ENCODE results near the gene FAAP20. TPM values are rescaled to one million over a fixed set of nuclear protein-coding genes. Genes with fewer than 3 reads are reported as not detected.

The FAAP20 gene
- total and polyA plus RNA-seq, 9 of the 15 experiments (the other 6 are each of a cell fraction or from before 2014, with no cell fraction given) = 0.58 to 143 (median 9.9) TPM

- TF ChIP-seq CUX1 (CRISPR knock-in tag; IDR thresholded peaks at IDR 0.05) = no peak; the same call in 1 of the 2 replicates
- TF ChIP-seq DLX4 (CRISPR knock-in tag; IDR thresholded peaks at IDR 0.05) = no peak
- TF ChIP-seq RBM14 (IDR thresholded peaks at IDR 0.05; ENCODE audit: borderline replicate concordance, insufficient read depth, low read depth, low read length) = no peak
- TF ChIP-seq ZEB2 (IDR thresholded peaks at IDR 0.05) = no peak
- no peak for TF ChIP-seq ZNF3 (CRISPR knock-in tag; IDR thresholded peaks at IDR 0.05)
- no peak for TF ChIP-seq ZNF75A (CRISPR knock-in tag; IDR thresholded peaks at IDR 0.05)
- TF ChIP-seq PBX2 (CRISPR knock-in tag; IDR thresholded peaks at IDR 0.05; ENCODE audit: low read depth) = no peak
- TF ChIP-seq PBX2 (tag; conservative IDR thresholded peaks at IDR 0.05; ENCODE audit: low read depth) = no peak
- no peak for TF ChIP-seq CBX2 (IDR thresholded peaks at IDR 0.05; ENCODE audit: insufficient read depth, low read length, poor library complexity, severe bottlenecking)
- no peak for TF ChIP-seq ETV6 (IDR thresholded peaks at IDR 0.05; ENCODE audit: borderline replicate concordance in 1 of 2, low read depth in 2 of 2, low read length in 1 of 2)
- TF ChIP-seq ETV6 (CRISPR knock-in tag; IDR thresholded peaks at IDR 0.05; ENCODE audit: borderline replicate concordance) = no peak
- no peak for TF ChIP-seq ZNF695 (CRISPR knock-in tag; IDR thresholded peaks at IDR 0.05)
- 0 out of 2 replicates have a peak, but pooled peaks have one; percentile 61 for TF ChIP-seq AFF4 (CRISPR knock-in tag; IDR thresholded peaks at IDR 0.05)
- no peak for TF ChIP-seq POLR3G (IDR thresholded peaks at IDR 0.05; ENCODE audit: extremely low read depth, insufficient read length, insufficient replicate concordance)
- TF ChIP-seq IFI16 (CRISPR knock-in tag; IDR thresholded peaks at IDR 0.05) = no peak
Measured at GRCh38 chr1:2175681-2176454, 18.7 kb downstream of the FAAP20 start (continued).
